Loucy (cell line): ENCODE measurements around the gene ACOT8.

Experiments
- H2AFZ ChIP-seq: fragments of 200-600 bp; sonication (generic); 2 replicates; pipeline ENCODE4 v1.6.0; 2016; ENCODE audit warnings: antibody characterized with exemption, mild to moderate bottlenecking, low read length, moderate library complexity
- H3F3A ChIP-seq: fragments of 200-600 bp; 2 replicates; pipeline ENCODE4 v1.6.0; 2016; ENCODE audit warnings: antibody characterized with exemption, low read depth, mild to moderate bottlenecking
- H3K27me3 ChIP-seq: fragments of 200-600 bp; sonication (generic); 2 replicates; pipeline ENCODE4 v1.6.1; 2014; ENCODE audit warnings: low read length, mild to moderate bottlenecking; ENCODE audit not compliant: insufficient read depth, poor library complexity, severe bottlenecking
- H3K36me3 ChIP-seq: fragments of 200-600 bp; sonication (generic); 2 replicates; pipeline ENCODE4 v1.6.1; 2016; ENCODE audit warnings: low read length; ENCODE audit not compliant: insufficient read depth
- H3K4me1 ChIP-seq: fragments of 200-600 bp; sonication (generic); 2 replicates; pipeline ENCODE4 v1.5.1; 2014; ENCODE audit warnings: low read length, mild to moderate bottlenecking; ENCODE audit not compliant: insufficient read depth, poor library complexity, severe bottlenecking
- H3K4me2 ChIP-seq: fragments of 200-600 bp; sonication (generic); 2 replicates; pipeline ENCODE4 v1.6.0; 2014; ENCODE audit warnings: antibody characterized with exemption, low read length, low read depth, mild to moderate bottlenecking; ENCODE audit not compliant: poor library complexity, severe bottlenecking
- H3K4me3 ChIP-seq: fragments of 200-600 bp; sonication (generic); 2 replicates; pipeline ENCODE4 v1.5.1; 2014; ENCODE audit warnings: low read length, mild to moderate bottlenecking, mixed read lengths; ENCODE audit not compliant: poor library complexity, severe bottlenecking
- H3K79me2 ChIP-seq: fragments of 200-600 bp; sonication (generic); 2 replicates; pipeline ENCODE4 v1.6.1; 2014; ENCODE audit warnings: low read length; ENCODE audit not compliant: insufficient read depth
- H3K9ac ChIP-seq: fragments of 200-600 bp; sonication (generic); 2 replicates; pipeline ENCODE4 v1.6.0; 2014; ENCODE audit warnings: mild to moderate bottlenecking, low read depth, low read length, moderate library complexity; ENCODE audit not compliant: poor library complexity, severe bottlenecking
- H3K9me2 ChIP-seq: fragments of 200-600 bp; sonication (generic); replicated peaks from 2 replicates; pipeline ENCODE4 v1.6.1; 2016; ENCODE audit warnings: low read depth, low read length, mixed read lengths
- H3K9me3 ChIP-seq: fragments of 200-600 bp; sonication (generic); 2 replicates; pipeline ENCODE4 v1.6.1; 2014; ENCODE audit warnings: mild to moderate bottlenecking, antibody characterized with exemption, low read length, low read depth; ENCODE audit not compliant: insufficient read depth
- H4K20me1 ChIP-seq: fragments of 200-600 bp; sonication (generic); 2 replicates; pipeline ENCODE4 v1.6.0; 2014; ENCODE audit warnings: antibody characterized with exemption, low read length, mild to moderate bottlenecking; ENCODE audit not compliant: insufficient read depth, poor library complexity, severe bottlenecking
- CTCF ChIP-seq: fragments of 200-600 bp; sonication (generic); conservative IDR thresholded peaks from 2 replicates; pipeline ENCODE4 v1.5.1; 2014; ENCODE audit warnings: mild to moderate bottlenecking, antibody characterized with exemption, low read length
- EZH2phosphoT487 ChIP-seq: fragments of 200-600 bp; IDR thresholded peaks from 2 replicates; pipeline ENCODE4 v1.6.1; 2018; ENCODE audit warnings: antibody characterized with exemption, mild to moderate bottlenecking, moderate library complexity, borderline replicate concordance

ACOT8 gene

GRCh38 chr20:45813489-45813888 is 43.7 kb downstream of the ACOT8 start:
- TF ChIP-seq CTCF (no peak), EZH2phosphoT487 (no peak)
- Histone ChIP-seq H3K36me3 (peaks cover 44% of the 10 kb centered on the region; the same call in 1 of the 2 replicates), H2AFZ (no peak overlapping the region), H4K20me1 (peaks cover 17% of the 10 kb centered on the region), H3K4me2 (peak overlapping the region; percentile 86), H3K79me2 (peaks cover 59% of the 10 kb centered on the region), H3K27me3 (peaks cover 8% of the 10 kb centered on the region), H3K9me2 (no peaks in the 10 kb centered on the region), H3K9ac (peak overlapping the region; percentile 99), H3K4me1 (peaks cover 38% of the 10 kb centered on the region), H3K9me3 (no peaks in the 10 kb centered on the region), H3K4me3 (peak overlapping the region; percentile 100), H3F3A (peaks cover 2% of the 10 kb centered on the region; the same call in 1 of the 2 replicates)

GRCh38 chr20:45813006-45813340 is 44.2 kb downstream of the ACOT8 start:
- Histone ChIP-seq H3K79me2 (peaks cover 59% of the 10 kb centered on the region), H3F3A (peaks cover 2% of the 10 kb centered on the region; the same call in 1 of the 2 replicates), H3K9me2 (no peaks in the 10 kb centered on the region), H3K9me3 (no peaks in the 10 kb centered on the region), H3K27me3 (peaks cover 8% of the 10 kb centered on the region), H3K4me2 (peak overlapping the region; percentile 86), H3K36me3 (peaks cover 45% of the 10 kb centered on the region; the same call in 1 of the 2 replicates), H3K4me3 (peak overlapping the region; percentile 100), H3K9ac (peak overlapping the region; percentile 99), H3K4me1 (peaks cover 38% of the 10 kb centered on the region), H2AFZ (peak overlapping the region; percentile 74), H4K20me1 (peaks cover 17% of the 10 kb centered on the region)
- TF ChIP-seq EZH2phosphoT487 (no peak), CTCF (no peak)

DNA sequence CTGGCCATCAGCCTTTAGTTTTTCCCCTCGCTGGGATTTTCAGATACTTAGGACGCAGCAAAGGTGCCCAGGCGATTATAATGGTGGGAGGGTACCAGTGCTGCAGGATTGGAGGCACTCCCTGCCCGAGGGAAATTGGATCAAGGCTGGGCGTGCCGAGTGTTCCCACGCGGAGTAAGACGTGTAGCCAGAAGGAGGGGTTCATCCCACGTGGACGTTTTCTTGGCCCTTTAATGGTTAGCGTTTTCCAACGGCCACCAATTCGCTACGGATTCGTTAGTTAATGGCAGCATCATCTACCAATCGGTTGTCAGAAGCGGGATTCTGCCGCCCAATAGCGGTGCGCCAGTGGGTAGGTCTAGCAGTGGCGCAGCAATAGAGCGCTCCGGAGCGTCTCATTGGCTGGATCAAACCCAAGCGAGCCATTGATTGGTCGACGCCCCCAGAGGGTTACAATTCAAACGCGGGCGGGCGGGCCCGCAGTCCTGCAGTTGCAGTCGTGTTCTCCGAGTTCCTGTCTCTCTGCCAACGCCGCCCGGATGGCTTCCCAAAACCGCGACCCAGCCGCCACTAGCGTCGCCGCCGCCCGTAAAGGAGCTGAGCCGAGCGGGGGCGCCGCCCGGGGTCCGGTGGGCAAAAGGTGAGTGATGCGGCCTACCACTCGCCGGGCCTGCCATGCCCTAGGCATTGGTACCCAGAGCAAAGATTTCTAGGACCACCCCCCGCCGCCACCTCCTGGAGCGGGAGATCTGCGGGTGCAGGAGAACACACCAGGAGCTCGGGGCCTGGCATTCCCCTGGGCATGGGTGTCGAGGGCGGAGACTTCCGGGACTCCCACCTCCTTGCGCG is 44.8 kb downstream of the ACOT8 start, which contains the start of gene UBE2C:
UBE2C (plus strand) TSS at position 488 of the 849 bp plus-strand sequence; CDS start at position 540, 52 bp downstream.
- no peaks in the 10 kb centered on the region for H3K9me3 ChIP-seq
- H3K79me2 ChIP-seq: peaks cover 59% of the 10 kb centered on the region
- H3K27me3 ChIP-seq: peaks cover 8% of the 10 kb centered on the region
- peak within 1 kb of the TSS; percentile 74 for H2AFZ ChIP-seq
- H3K36me3 ChIP-seq: peaks cover 45% of the 10 kb centered on the region; the same call in 1 of the 2 replicates
- no peaks in the 10 kb centered on the region for H3K9me2 ChIP-seq
- H3K9ac ChIP-seq: peak within 1 kb of the TSS; percentile 99
- no peaks in the 10 kb centered on the region for H3F3A ChIP-seq
- H3K4me1 ChIP-seq: peaks cover 38% of the 10 kb centered on the region
- H3K4me2 ChIP-seq: peak within 1 kb of the TSS; percentile 86
- TF ChIP-seq EZH2phosphoT487 (no peak), CTCF (no peak)
- peaks cover 17% of the 10 kb centered on the region for H4K20me1 ChIP-seq
- H3K4me3 ChIP-seq: peak within 1 kb of the TSS; percentile 100
